ENCODE data around the gene SEMA6B. TPM values are rescaled to one million over a fixed set of nuclear protein-coding genes. Genes with fewer than 3 reads are reported as not detected.

The SEMA6B gene
- total and polyA plus RNA-seq, 2 experiments from 2014 or later = 10.5 to 130 TPM

- H3K4me1 ChIP-seq (ENCODE audit: low read depth) = no peaks in the 10 kb centered on the region
- TF ChIP-seq, protein P1, sequence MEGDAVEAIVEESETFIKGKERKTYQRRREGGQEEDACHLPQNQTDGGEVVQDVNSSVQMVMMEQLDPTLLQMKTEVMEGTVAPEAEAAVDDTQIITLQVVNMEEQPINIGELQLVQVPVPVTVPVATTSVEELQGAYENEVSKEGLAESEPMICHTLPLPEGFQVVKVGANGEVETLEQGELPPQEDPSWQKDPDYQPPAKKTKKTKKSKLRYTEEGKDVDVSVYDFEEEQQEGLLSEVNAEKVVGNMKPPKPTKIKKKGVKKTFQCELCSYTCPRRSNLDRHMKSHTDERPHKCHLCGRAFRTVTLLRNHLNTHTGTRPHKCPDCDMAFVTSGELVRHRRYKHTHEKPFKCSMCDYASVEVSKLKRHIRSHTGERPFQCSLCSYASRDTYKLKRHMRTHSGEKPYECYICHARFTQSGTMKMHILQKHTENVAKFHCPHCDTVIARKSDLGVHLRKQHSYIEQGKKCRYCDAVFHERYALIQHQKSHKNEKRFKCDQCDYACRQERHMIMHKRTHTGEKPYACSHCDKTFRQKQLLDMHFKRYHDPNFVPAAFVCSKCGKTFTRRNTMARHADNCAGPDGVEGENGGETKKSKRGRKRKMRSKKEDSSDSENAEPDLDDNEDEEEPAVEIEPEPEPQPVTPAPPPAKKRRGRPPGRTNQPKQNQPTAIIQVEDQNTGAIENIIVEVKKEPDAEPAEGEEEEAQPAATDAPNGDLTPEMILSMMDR (IDR thresholded peaks at IDR 0.05; ENCODE audit: low read depth, low read length) = no peak
- H3K9me3 ChIP-seq (ENCODE audit: low read depth) = no peaks in the 10 kb centered on the region
- H3K27ac ChIP-seq = no peak overlapping the region
- H3K27me3 ChIP-seq = no peaks in the 10 kb centered on the region
- H3K4me3 ChIP-seq = no peak overlapping the region
- H3K36me3 ChIP-seq = peaks cover 3% of the 10 kb centered on the region
- no peak for DNase-seq (ENCODE audit: low read depth in 1 of 2, low spot score in 1 of 2)
Observed at GRCh38 chr19:4573682-4574081, 14.2 kb upstream of the SEMA6B start.

DNA sequence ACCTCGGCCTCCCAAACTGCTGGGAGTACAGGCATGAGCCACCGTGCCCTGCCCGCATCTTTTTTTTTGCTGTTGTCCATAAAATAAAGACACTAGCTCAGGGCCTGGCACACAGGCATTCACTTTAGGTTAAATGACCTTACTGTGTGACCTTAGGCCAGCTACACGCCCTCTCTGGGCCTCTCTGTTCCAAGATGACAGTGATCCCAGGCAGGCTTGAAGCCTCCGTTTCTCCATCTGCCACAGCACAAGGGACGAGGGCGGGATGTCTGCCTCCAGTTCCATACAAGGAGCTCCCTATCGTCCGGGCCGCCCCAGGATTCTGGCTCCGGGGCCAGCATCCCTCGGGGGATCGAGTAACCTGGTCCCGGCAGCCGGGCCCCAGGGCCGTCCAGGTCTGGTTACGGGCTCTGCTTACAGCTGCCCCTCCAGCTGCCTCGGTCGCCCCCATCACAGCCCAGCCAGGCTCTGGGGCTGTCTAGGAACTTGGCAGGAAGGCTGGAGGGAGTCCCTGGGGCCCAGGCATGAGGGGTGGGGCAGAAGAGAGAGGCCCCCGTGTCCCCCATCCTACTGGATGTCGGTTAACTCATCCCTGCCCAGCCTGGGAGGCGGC, 11.9 kb upstream of the SEMA6B start:
- no peaks in the 10 kb centered on the region for H3K9me3 ChIP-seq (ENCODE audit: low read depth)
- TF ChIP-seq, protein P1 (IDR thresholded peaks at IDR 0.05; ENCODE audit: low read depth, low read length) = no peak
- no peaks in the 10 kb centered on the region for H3K27me3 ChIP-seq
- DNase-seq (ENCODE audit: low read depth in 1 of 2, low spot score in 1 of 2) = peak in 1 of 2 donors; percentile 50
- no peak overlapping the region for H3K4me3 ChIP-seq
- H3K27ac ChIP-seq = no peak overlapping the region
- H3K36me3 ChIP-seq = peaks cover 3% of the 10 kb centered on the region
- H3K4me1 ChIP-seq (ENCODE audit: low read depth) = no peaks in the 10 kb centered on the region

- no peaks in the 10 kb centered on the region for H3K27me3 ChIP-seq
- DNase-seq (ENCODE audit: low read depth in 1 of 2, low spot score in 1 of 2) = no peak
- H3K36me3 ChIP-seq = peaks cover 3% of the 10 kb centered on the region
- no peak overlapping the region for H3K27ac ChIP-seq
- H3K9me3 ChIP-seq (ENCODE audit: low read depth) = no peaks in the 10 kb centered on the region
- H3K4me3 ChIP-seq = no peak overlapping the region
- H3K4me1 ChIP-seq (ENCODE audit: low read depth) = no peaks in the 10 kb centered on the region
- TF ChIP-seq, protein P1 (IDR thresholded peaks at IDR 0.05; ENCODE audit: low read depth, low read length) = no peak
Observed at GRCh38 chr19:4570916-4571304, 11.4 kb upstream of the SEMA6B start.

- Histone ChIP-seq H3K9me3 (ENCODE audit: low read depth) (no peaks in the 10 kb centered on the region), H3K4me1 (ENCODE audit: low read depth) (no peaks in the 10 kb centered on the region), H3K27ac (no peak overlapping the region), H3K27me3 (no peaks in the 10 kb centered on the region), H3K4me3 (no peak overlapping the region), H3K36me3 (peaks cover 3% of the 10 kb centered on the region)
- DNase-seq (ENCODE audit: low read depth in 1 of 2, low spot score in 1 of 2) = no peak
- TF ChIP-seq, protein P1 (IDR thresholded peaks at IDR 0.05; ENCODE audit: low read depth, low read length) = no peak
Observed at GRCh38 chr19:4570402-4570801, 10.9 kb upstream of the SEMA6B start.

GRCh38 chr19:4568886-4569285, 9.4 kb upstream of the SEMA6B start:
- H3K36me3 ChIP-seq = peaks cover 3% of the 10 kb centered on the region
- H3K9me3 ChIP-seq (ENCODE audit: low read depth) = no peaks in the 10 kb centered on the region
- no peak overlapping the region for H3K4me3 ChIP-seq
- no peak overlapping the region for H3K27ac ChIP-seq
- no peaks in the 10 kb centered on the region for H3K27me3 ChIP-seq
- TF ChIP-seq, protein P1 (IDR thresholded peaks at IDR 0.05; ENCODE audit: low read depth, low read length) = no peak
- H3K4me1 ChIP-seq (ENCODE audit: low read depth) = no peaks in the 10 kb centered on the region
- no peak for DNase-seq (ENCODE audit: low read depth in 1 of 2, low spot score in 1 of 2)
